HUES6 (cell line): Measurements from ENCODE around the gene IL18BP.
A peak's percentile ranks its signal among the peaks of the same experiment; 100 is the strongest.

Source experiments
- H3K27ac ChIP-seq: 2 replicates; pipeline ENCODE4 v1.7.0; 2013; ENCODE audit warnings: low read depth, mild to moderate bottlenecking, low read length, inconsistent platforms
- H3K27me3 ChIP-seq: 2 replicates; pipeline ENCODE4 v1.6.1; 2013; ENCODE audit warnings: low read length; ENCODE audit not compliant: control insufficient read depth, insufficient read depth
- H3K36me3 ChIP-seq: 2 replicates; pipeline ENCODE4 v1.6.1; 2013; ENCODE audit warnings: low read length; ENCODE audit not compliant: control insufficient read depth, insufficient read depth
- H3K4me1 ChIP-seq: 2 replicates; pipeline ENCODE4 v1.6.1; 2013; ENCODE audit warnings: low read length; ENCODE audit not compliant: control insufficient read depth, insufficient read depth
- H3K4me3 ChIP-seq: 2 replicates; pipeline ENCODE4 v1.5.1; 2013; ENCODE audit warnings: low read depth, low read length
- H3K9ac ChIP-seq: one replicate; pipeline ENCODE4 v1.6.1; 2013; ENCODE audit warnings: mild to moderate bottlenecking, low read length
- H3K9me3 ChIP-seq: 2 replicates; pipeline ENCODE4 v1.6.1; 2013; ENCODE audit warnings: low read depth, low read length; ENCODE audit not compliant: control insufficient read depth, insufficient read depth

Gene IL18BP

GRCh38 chr11:72037554-72038311 is 39.0 kb downstream of the IL18BP start:
- Histone ChIP-seq H3K36me3 (peaks cover 25% of the 10 kb centered on the region), H3K27ac (no peak overlapping the region), H3K9me3 (no peaks in the 10 kb centered on the region), H3K9ac (no peak overlapping the region), H3K27me3 (no peaks in the 10 kb centered on the region), H3K4me3 (no peak overlapping the region), H3K4me1 (peaks cover 38% of the 10 kb centered on the region)

GRCh38 chr11:72038491-72038890 is 39.8 kb downstream of the IL18BP start:
- Histone ChIP-seq H3K4me1 (peaks cover 38% of the 10 kb centered on the region), H3K27me3 (no peaks in the 10 kb centered on the region), H3K9ac (no peak overlapping the region), H3K36me3 (peaks cover 21% of the 10 kb centered on the region), H3K9me3 (no peaks in the 10 kb centered on the region), H3K27ac (no peak overlapping the region), H3K4me3 (no peak overlapping the region)

- H3K4me3 ChIP-seq, result peak overlapping the region; percentile 66; the same call in 1 of the 2 replicates
- peaks cover 38% of the 10 kb centered on the region for H3K4me1 ChIP-seq
- H3K27me3 ChIP-seq, result no peaks in the 10 kb centered on the region
- no peak overlapping the region for H3K27ac ChIP-seq
- no peak overlapping the region for H3K9ac ChIP-seq
- no peaks in the 10 kb centered on the region for H3K9me3 ChIP-seq
- peaks cover 15% of the 10 kb centered on the region; the same call in 1 of the 2 replicates for H3K36me3 ChIP-seq
Measured at GRCh38 chr11:72039031-72039855, 40.5 kb downstream of the IL18BP start.

GRCh38 chr11:72039856-72040401 is 41.2 kb downstream of the IL18BP start:
- H3K4me3 ChIP-seq, result peak overlapping the region; percentile 66
- peaks cover 10% of the 10 kb centered on the region; the same call in 1 of the 2 replicates for H3K36me3 ChIP-seq
- H3K27me3 ChIP-seq, result no peaks in the 10 kb centered on the region
- peaks cover 38% of the 10 kb centered on the region for H3K4me1 ChIP-seq
- no peaks in the 10 kb centered on the region for H3K9me3 ChIP-seq
- peak overlapping the region; percentile 58 for H3K9ac ChIP-seq
- no peak overlapping the region for H3K27ac ChIP-seq

- H3K4me1 ChIP-seq, result peaks cover 38% of the 10 kb centered on the region
- H3K9me3 ChIP-seq, result no peaks in the 10 kb centered on the region
- no peaks in the 10 kb centered on the region for H3K27me3 ChIP-seq
- H3K36me3 ChIP-seq, result peaks cover 4% of the 10 kb centered on the region; the same call in 1 of the 2 replicates
- peak overlapping the region; percentile 67 for H3K27ac ChIP-seq
- H3K4me3 ChIP-seq, result peak overlapping the region; percentile 66
- peak overlapping the region; percentile 58 for H3K9ac ChIP-seq
Measured at GRCh38 chr11:72040491-72041363, 42.0 kb downstream of the IL18BP start.

- Histone ChIP-seq H3K4me3 (peak overlapping the region; percentile 66), H3K27me3 (no peaks in the 10 kb centered on the region), H3K36me3 (no peaks in the 10 kb centered on the region), H3K9ac (peak overlapping the region; percentile 58), H3K9me3 (no peaks in the 10 kb centered on the region), H3K4me1 (peaks cover 38% of the 10 kb centered on the region), H3K27ac (peak overlapping the region; percentile 67)
Measured at GRCh38 chr11:72041364-72042063, 42.8 kb downstream of the IL18BP start.

GRCh38 chr11:72042064-72042745 is 43.5 kb downstream of the IL18BP start:
- peak overlapping the region; percentile 67; the same call in 1 of the 2 replicates for H3K27ac ChIP-seq
- H3K4me1 ChIP-seq, result peaks cover 38% of the 10 kb centered on the region
- H3K4me3 ChIP-seq, result peak overlapping the region; percentile 66
- no peaks in the 10 kb centered on the region for H3K36me3 ChIP-seq
- no peaks in the 10 kb centered on the region for H3K9me3 ChIP-seq
- no peaks in the 10 kb centered on the region for H3K27me3 ChIP-seq
- H3K9ac ChIP-seq, result peak overlapping the region; percentile 58

GRCh38 chr11:72045849-72046248 is 47.1 kb downstream of the IL18BP start:
- Histone ChIP-seq H3K9ac (no peak overlapping the region), H3K4me1 (peaks cover 23% of the 10 kb centered on the region), H3K27ac (no peak overlapping the region), H3K27me3 (no peaks in the 10 kb centered on the region), H3K9me3 (no peaks in the 10 kb centered on the region), H3K4me3 (no peak overlapping the region), H3K36me3 (no peaks in the 10 kb centered on the region)

GRCh38 chr11:72048766-72049460 is 50.2 kb downstream of the IL18BP start:
- Histone ChIP-seq H3K4me1 (peaks cover 8% of the 10 kb centered on the region), H3K9ac (no peak overlapping the region), H3K36me3 (0 out of 2 replicates have a peak, but pooled peaks cover 2% of the 10 kb centered on the region), H3K9me3 (no peaks in the 10 kb centered on the region), H3K4me3 (no peak overlapping the region), H3K27me3 (no peaks in the 10 kb centered on the region), H3K27ac (no peak overlapping the region)
